ENCODE results near the gene SLC16A13.
"Not testable (repeated sequence)": the region's sequence is repeated elsewhere in the genome, so short reads cannot be mapped to it uniquely, and the experiment has no call there.

SLC16A13 gene

DNA sequence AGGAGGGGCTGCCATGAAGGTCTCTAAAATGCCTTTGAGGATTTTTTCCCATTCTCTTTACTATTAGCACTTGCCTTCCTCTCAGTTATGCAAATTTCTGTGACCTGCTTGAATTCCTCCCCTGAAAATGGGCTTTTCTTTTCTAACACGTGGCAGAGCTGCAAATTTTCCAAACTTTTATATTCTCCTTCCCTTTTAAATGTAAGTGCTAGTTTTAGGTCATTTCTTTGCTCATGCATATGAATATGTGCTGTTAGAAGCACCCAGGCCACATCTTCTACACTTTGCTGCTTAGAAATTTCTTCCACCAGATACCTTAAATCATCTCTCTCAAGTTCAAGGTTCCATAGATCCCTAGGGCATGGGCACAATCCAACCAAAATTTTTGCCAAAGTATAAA, 32.5 kb downstream of the SLC16A13 start:
- DNase-seq = no peak

DNA sequence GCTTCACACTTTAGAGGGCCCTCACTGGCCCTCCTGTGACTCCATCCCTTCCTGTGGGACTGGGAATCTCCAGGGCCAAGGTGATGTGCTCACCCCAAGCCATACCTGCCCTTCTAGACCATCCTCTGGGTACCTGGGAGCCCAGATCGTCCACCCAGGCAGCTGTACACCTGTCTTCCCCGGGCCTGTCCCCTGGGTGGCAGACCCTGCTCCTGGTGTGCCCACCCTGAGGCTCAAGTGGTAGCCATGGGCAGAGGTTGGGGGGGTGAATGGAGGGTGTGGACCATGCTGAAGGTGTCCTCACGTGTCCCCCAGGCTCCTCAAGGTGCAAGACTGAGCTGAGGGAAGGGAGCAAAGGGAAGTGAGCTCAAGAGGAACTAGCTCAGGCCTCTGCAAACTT, 34.9 kb downstream of the SLC16A13 start:
- no peak for DNase-seq

- DNase-seq = no peak
Observed at GRCh38 chr17:7072406-7072805, 36.6 kb downstream of the SLC16A13 start.

GRCh38 chr17:7074931-7075330, 39.1 kb downstream of the SLC16A13 start:
- DNase-seq = no peak

GRCh38 chr17:7077911-7078546, 42.2 kb downstream of the SLC16A13 start:
- DNase-seq = no peak

GRCh38 chr17:7078711-7079110, 42.9 kb downstream of the SLC16A13 start:
- no peak for DNase-seq

GRCh38 chr17:7079581-7080455, 44.0 kb downstream of the SLC16A13 start, which contains the start of gene CLEC10A:
Gene CLEC10A, minus strand, starts transcription at chr17:7080251. Its CDS starts 1,439 bp downstream, at chr17:7078812.
- no peak for DNase-seq

DNA sequence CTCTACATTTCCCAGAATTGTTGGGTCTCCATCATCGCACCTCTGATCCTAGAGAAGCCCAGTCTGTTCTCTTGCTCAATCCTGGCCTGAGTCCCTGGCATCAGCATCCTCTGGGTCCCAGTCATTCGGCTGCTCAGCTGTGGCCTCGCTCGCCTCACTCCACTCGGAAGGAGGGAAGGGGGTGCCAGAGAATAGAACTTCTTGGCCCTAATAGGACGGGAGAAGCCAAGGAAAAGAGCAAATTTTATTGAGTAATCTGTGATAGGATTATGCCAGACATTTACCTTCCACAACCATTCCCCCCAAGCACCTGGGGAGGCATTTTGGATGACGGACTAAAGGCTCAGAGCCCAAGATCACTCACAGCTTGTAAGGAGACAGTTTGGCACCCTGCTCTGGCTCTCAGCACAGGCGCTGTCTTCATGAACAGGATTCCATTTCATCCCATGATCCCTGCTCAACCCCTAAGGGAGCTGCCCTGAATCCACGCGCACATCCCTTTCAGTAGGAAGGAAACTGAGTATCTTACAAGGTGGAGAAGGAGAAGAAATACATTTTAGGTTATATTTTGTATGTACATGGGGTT, 44.7 kb downstream of the SLC16A13 start:
- no peak for DNase-seq

- no peak for DNase-seq
Observed at GRCh38 chr17:7081341-7082062, 45.7 kb downstream of the SLC16A13 start.

DNA sequence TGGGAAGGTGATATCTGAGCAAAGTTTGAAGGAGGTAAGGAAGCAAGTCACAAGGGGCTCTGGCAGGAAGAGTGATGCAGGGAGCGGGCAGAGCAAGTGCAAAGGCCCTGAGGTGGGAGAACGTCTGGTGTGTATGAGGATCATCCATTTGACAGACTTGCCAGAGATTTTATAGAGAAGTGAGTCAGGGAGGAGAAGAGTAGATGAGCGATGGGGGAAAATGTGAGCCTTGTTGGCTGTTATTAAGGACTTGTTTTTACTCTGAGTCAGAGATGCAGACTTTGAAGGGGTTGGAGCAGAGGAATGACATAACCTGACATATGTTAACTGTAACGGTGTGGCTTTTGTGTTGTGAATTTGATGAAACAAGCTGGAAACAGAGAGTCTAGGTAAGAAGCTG, 47.8 kb downstream of the SLC16A13 start:
- no peak for DNase-seq

GRCh38 chr17:7084088-7084487, 48.3 kb downstream of the SLC16A13 start:
- no peak for DNase-seq

GRCh38 chr17:7088442-7088841, 52.6 kb downstream of the SLC16A13 start:
- not testable (repeated sequence) for DNase-seq

DNA sequence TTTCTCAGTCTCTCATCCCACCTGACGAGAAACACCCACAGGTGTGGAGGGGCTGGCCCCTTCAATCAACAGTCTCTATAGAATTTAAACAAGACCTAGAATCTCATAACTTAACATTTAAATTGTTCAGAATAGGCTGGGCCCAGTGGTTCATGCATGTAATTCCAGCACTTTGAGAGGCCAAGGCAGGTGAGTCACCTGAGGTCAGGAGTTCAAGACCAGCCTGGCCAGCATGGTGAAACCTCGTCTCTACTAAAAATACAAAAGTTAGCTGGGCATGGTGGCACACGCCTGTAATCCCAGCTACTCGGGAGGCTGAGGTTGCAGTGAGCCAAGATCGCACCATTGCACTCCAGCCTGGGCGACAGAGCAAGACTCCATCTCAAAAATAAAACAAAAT, 53.8 kb downstream of the SLC16A13 start:
- DNase-seq = not testable (repeated sequence)
